H4 (cell line): ENCODE measurements around the gene AADAC. TPM values are rescaled to one million over a fixed set of nuclear protein-coding genes. Genes with fewer than 3 reads are reported as not detected.
A peak's percentile ranks its signal among the peaks of the same experiment; 100 is the strongest.
"Not testable (repeated sequence)": the region's sequence is repeated elsewhere in the genome, so short reads cannot be mapped to it uniquely, and the experiment has no call there.

Experiments
- DNase-seq: peaks from one replicate; pipeline ENCODE4 v3.0.0-alpha.2; 2015; ENCODE audit warnings: low spot score
- total RNA-seq: library from RNA; depleted of rRNA; stranded (reverse); fragments of >200 nt; shearing (Covaris generic); gene quantifications from 2 replicates; pipeline ENCODE4 v1.2.3, GENCODE V29; 2014; rRNA removed

AADAC gene, protein sequence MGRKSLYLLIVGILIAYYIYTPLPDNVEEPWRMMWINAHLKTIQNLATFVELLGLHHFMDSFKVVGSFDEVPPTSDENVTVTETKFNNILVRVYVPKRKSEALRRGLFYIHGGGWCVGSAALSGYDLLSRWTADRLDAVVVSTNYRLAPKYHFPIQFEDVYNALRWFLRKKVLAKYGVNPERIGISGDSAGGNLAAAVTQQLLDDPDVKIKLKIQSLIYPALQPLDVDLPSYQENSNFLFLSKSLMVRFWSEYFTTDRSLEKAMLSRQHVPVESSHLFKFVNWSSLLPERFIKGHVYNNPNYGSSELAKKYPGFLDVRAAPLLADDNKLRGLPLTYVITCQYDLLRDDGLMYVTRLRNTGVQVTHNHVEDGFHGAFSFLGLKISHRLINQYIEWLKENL
- 0.08 TPM in 1 of 2 replicates, not detected in the other for total RNA-seq

DNA sequence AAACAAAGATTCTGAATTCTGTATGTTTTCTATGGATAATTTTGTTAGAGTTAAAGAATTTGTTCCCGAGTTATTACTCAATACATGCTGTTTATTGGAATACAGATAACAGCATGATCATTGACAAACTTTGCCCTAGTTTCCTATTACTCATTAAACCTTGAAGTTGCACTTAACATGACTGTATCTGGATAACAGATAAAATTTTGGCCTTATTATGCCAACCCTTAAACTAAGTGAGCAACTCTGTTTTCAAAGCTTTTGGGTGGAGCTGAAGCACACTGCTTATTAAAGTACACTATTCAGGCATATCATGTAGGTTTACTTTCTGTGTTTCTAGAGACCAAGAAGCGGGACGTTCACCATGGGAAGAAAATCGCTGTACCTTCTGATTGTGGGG is at the start of gene AADAC:
TSS of gene AADAC (plus strand) at position 318 of the 400 bp plus-strand sequence. CDS start at position 365, 47 bp downstream.
- no peak for DNase-seq

DNA sequence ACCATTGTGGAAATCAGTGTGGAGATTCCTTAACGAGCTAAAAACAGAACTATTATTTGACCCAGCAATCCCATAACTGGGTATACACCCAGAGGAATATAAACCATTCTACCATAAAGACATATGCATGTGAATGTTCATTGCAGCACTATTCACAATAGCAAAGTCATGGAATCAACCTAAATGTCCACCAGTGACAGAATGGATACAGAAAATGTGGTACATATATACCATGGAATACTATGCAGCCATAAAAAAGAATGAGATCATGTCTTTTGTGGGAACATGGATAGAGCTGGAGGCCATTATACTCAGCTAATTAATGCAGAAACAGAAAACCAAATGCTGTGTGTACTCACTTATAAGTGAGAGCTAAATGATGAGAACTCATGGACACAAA is 49.2 kb upstream of the AADAC start:
- DNase-seq = not testable (repeated sequence)

DNA sequence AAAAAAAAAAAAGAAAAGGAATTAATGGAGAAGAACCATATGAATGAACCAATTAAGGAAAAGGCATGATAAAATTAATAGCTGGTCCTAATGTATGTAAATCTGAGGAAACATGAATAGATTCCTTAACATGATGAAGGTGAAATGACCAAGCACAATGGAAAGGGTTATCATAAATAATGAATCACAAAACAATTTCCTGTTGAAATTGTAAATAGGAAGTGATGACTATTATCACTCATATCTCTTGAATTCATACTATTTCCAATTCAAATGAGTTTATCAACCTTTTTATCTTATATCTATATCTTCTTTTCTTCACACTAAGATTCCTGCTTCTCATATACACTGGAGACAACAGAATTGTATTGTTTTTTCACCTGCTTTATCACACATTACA is 48.2 kb upstream of the AADAC start:
- DNase-seq = no peak

DNA sequence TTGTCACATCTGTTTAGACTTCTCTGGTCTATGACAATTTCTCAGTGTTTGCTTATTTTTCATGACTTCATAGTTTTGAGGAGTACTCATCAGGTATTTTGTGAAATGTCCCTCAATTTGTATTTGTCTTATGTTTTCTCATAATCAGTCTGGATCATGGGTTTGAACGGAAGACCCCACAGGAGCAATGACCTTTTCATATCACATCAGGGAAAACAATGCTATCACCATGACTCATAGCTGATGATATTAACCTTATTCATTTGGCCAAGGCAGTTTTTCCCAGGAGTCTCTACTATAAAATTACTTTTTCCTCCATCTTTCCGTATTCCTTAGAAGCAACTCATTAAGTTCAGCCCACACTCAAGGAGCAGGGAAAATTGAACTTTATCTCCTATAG is 47.5 kb upstream of the AADAC start:
- DNase-seq = peak; percentile 18

DNA sequence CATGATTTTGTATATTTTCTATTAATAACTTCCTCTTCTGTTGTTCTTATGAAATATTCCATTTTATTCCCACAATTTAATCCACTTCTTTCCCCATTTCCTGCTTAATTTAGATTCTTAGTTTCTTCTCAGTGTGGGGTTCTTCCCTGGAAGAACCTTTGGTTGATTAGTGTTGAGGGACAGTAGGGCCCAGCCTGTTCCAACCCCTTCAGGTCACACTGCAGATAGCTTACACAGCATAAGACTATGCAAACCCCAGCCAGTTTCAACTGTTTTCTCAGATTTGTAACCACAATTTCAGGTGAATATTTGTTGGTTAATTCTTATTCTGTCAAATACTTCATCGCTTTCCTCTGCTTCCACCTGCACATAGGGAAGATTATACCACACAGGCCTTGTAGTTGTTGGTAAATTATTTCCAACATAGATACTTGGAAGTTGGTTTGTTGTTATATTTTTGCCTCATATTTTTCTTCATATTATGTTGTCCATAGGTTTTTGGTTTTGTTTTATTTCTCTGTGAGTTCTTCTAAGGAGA is 45.5 kb upstream of the AADAC start:
- no peak for DNase-seq

DNA sequence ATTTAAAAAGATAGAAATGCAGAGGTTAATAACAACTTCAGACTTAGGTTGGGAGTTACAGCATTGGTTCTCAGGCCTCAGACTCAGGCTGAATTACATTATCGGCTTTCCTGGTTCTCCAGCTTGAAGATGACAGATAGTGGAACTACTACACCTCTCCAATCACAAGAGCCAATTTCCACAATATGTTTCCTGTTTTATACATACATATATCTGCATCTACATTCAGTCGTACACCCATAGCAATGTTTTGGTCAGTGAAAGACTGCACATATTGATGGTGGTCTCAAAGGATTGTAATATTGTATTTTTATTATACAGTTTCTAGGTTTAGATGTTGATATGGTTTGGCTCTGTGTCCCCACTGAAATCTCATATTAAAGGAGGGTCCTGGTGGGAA is 44.7 kb upstream of the AADAC start:
- DNase-seq = no peak

DNA sequence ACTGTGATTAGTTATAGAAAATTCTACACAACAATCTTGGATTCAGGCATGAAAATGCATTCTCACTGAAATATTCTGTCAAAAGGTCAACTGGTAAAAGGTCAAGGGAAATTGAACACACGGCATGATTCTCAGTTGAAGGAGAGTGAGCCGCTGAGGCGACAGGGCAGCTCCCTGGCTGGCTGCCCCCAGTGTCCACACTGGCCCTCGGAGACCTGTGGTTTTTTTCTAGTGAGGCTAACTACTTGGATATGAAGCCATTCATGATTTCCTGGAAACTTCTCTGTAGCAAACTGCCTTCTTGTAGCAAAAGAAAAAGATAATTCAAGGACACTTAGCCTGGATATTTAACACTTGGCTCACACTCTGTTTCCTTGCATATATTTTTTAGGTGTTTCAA is 43.0 kb upstream of the AADAC start:
- peak; percentile 51 for DNase-seq

DNA sequence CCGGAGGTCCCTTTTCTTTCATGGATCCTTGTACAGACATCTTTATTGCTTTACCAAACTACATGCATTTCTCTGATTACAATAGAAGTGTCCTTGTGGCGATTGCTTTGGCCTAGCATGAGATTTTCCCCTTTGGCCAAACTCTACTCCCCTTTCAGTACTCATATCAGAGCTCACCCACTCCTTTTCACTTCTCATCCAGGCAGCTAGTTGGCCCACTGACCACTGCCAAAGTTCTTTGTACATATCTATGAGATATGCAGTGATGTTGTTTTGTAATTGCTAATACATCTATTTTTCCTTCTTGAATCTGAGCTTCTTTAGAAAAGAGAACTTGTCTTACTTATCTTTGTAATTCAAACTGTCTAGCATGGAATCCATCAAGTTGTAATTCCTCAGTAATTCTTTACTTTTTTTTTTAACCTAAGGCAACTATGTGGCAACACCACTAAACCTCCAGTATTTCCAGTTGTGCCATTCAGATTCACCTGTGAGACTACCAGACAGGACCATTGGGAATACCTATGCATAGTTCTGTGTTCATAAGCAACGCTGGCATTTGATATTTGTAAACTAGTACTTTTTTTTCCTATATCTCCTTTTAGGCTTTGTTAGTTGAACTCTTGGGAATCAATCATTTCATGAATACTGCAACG is 41.0 kb upstream of the AADAC start:
- DNase-seq = no peak

DNA sequence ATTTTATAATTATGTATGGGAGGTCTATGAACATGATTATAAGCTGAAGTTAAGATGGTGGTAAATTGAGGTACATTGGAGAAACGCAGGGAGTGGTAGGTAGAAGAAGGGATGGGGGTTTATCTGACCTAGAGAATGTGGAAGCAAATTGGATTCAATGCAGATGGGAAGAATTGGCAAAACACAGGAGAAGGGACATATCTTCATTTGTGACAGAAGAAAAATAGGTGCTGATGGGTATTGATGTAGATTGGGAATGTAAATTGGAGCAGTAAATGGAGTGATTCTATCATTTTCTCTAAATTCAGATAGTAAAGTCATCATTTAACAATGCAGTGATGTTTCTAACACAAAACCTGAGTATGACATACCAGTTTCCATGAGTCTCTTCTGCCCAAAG is 39.7 kb upstream of the AADAC start:
- DNase-seq = no peak

DNA sequence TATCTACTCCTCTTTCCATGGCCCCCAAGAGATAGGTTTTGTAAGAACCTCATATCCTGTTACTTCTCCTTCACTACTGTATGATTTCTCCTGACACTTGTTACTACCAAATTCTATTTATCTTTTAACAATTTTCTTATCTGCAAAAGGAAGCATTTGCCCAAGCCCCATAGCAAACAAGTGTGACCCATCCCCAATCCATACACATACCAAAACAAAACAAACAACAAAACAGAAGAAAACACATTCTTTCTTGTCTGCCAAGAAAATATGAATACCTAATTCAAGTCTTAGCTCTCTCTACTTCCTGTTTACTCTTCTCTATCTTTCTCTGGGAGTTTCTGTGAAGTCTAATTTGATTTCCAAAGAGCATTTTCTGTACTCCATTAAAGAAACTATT is 39.0 kb upstream of the AADAC start:
- DNase-seq = no peak

DNA sequence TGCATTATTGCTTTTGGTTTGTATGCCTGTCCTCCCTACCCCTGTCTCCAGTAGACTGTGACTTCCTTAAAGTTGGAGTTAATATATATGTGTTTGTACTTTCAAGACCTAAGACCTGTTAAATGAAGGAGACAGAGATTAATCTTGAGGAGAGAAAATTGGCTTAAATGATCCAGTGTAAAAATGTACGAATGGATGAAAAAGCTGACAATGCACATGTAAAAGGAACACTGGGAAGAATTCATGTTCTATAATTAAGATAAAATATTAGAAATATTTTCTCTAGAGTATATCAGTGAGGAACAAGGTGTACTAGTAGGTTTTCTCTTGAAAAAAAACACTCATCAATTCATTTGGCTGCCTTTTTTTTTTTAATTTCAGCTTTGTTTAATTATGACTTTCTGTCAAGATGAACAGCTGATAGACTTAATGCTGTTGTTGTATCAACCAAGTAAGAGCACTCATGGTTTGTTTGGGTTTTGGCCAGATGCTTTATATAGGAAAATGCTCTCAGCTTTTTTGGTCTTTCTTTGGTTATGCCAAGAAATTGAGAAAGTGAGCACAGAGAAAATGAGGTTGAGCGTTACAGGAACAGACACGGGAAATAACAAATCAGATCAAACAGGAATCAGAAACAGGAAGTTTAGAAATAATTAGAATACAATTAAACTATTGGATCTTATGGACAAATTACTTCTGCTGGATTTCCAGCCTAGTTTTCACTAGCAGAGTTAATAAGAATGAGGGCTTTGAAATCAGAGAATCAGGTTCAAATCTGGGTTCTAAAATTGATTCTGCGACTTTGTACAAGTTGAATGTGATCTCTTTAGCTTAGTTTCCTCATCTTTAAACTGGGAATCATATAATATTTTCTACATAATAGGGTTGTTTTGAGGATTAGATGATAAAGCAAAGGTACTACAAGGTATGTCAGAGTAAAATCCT is 38.3 kb upstream of the AADAC start:
- no peak for DNase-seq

DNA sequence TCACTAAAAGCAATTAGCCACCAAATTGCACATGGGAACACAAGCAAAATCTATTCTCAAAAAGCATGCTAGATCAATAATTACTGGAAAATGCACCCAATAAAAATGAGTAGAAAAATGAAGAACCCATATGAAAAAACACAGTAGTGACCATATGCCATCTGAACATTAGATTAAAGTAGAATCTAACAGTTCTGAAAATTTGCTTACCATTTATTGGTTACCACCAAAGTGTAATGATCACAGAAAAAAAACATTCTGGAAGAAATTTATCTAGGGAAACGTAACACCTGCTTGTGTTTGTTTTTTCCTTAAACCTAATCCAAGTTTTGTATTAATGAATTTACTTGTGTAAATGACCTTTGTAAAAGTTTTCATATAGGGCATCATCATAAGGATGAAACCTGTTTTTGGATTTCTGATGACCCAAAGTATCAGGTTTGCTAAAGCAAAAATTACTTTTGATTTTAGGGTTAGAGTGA is 37.6 kb upstream of the AADAC start:
- no peak for DNase-seq

DNA sequence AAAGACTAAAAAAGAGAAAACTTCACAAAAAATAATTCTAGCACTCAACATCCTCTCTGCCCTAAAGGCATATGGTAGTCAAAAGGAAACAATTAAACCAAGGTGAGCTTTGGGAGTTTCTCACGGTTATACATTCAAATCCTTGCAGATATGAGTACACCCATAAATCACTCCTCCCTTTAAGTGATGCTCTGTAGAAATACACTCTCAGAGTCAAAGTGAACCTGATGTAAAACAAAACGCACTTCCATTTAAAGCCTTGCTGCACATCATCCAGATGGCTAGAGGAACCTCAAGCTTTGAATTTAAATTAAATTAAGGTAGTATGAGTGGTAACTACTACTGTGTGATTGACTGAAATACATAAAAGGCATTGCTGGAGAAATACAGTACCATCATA is 36.0 kb upstream of the AADAC start:
- DNase-seq = no peak

DNA sequence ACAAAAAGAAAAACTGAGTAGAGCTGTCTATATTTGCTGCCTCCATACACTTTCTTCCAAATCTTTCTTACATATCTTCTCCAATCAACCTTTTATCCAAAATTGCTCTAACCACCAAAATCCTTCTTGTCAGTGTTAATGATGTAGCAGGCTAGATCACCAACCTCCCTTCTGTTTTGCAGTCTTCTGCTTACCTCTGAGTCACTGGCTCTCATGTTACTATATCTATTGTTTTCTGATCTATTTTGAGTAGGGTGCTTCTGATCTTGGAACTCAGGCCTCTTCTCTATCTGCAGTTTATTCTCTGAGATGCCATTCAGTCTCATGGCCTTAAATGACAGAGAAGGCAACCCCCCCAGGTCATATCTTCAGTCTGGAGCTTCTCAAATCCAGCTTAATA is 26.3 kb upstream of the AADAC start:
- no peak for DNase-seq

DNA sequence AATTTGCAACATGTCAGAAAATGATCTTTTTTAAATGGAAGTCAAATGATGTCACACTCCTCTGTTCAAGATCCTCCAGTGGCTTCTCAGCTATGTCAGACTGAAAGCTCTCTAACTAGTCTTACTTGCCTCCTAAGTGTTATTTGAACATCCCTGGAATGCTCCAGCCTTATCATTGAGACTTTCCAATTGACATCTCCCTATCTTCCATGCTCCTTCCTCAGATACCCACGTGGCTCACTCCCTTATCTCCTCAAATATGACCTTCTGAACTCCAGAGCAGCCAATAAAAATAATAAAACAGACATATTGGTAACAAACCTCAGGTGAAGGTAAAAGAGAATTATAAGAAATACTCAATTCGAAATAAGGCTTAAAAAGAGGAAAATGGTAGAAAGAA is 25.5 kb upstream of the AADAC start:
- DNase-seq = no peak

DNA sequence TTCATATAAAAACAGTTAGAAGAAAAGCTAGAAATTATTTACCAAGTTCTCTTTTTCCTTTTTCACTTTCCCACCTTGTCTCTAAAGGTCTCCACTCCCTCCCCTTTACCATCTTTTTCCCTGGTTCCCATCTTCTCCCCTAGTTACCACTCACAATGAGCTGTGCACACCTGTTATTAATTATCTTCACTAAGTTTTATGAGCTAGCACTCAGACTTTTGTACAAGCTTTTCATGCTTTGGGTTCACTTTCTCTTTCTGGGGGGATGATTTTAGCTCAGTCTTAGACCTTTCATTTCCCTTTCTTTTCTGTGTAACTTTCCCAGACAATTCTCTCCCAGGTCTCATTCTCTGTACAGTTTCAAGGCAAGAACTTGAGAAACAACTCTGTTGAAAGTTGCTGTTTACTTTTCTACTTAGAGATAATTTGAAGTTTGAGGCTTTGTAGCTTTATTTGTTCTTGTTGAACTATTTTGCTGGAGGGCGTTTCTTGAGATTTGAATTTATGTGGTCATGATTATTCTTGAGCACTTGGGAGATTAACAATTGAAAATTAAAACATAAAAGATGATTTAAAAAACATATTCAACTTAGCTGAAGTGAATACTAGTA is 24.0 kb upstream of the AADAC start:
- no peak for DNase-seq

DNA sequence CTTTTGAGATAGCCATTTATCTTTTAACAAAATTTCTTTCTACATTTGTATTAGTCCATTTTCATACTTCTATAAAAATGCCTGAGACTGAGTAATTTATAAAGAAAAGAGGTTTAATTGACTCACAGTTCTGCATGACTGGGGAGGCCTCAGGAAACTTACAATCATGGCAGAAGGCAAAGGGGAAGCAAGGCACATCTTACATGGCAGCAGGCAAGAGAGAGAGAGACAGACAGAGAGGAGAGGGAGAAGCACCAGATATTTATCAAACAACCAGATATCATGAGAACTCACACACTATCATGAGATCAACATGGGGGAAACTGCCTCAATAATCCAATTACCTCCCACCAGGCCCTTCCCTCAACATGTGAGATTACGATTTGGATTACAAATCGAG is 23.2 kb upstream of the AADAC start:
- DNase-seq = not testable (repeated sequence)

DNA sequence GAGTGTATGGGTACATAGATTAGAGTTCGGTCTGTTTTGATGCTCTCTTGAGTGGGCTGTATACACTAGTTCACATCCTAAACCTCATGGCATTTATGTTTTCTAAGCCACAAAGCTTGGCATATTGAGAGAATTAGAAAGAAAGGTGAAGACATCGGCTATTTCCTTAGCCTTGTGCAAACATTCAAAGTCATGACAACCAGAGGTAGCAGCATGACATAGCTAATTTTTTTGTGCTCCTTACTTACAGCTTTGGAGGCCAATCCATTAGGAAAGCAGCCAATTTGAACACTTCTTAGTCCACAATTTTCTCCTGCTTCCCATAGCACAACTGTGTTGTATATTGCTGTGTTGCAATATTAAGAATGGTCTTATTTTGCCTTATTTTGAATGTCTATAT is 21.5 kb upstream of the AADAC start:
- DNase-seq = peak; percentile 36

DNA sequence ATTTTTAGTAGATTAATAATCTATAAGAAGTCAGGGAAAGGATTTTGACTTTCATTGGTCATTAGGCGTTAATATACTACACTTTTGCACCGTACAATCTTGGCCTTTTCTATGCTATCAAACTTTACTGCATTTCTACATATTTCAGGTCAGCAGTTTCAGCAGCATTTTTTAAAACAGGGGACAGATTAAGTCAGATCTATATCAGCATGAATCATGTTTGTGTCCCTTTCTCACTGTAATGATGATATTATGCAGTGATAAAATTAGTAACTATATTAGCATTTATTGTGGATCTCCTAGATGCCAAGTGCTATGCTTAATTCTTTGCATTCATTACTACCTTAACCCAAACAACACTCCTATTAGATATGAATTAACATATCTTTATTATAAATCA is 20.3 kb upstream of the AADAC start:
- DNase-seq = no peak

DNA sequence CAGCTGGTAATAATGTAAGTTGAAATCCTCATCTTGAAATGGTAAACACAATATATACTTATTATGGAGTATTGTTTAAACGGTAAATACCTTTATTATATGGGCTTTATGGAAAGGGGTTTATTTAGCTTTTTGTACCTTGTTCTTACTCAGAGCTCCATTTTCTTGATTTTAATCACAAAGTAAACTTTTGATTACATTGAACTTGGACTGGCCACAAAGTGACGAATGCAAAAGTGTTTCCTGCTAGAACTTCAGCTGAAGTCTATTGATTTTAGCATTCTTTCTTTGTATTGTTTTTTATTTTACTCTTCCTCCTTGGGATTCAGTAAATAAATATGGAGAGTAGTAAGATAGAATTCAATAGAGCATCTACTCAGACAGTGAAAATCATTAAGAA is 19.8 kb upstream of the AADAC start:
- DNase-seq = no peak

DNA sequence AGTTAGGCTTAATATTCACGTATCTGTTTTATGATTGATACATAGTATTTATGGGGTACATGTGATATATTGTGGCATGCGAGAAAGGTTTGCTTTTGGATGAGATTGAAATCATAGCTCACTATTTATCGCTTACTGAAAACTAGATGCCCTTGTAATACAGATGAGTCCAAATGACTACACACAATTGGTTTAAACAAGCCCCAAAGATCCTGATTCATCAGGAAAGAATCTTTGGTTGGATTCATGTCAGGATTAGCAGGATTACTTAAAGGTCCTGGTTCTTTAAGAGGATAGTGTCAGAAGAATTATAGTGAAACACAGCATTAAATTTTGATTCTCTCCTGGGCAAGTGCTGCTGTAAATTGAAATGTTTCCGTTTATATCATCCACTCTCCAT is 18.6 kb upstream of the AADAC start:
- peak; percentile 28 for DNase-seq
